Measurements from ENCODE around the gene CNIH3.
"Not testable (repeated sequence)": the region's sequence is repeated elsewhere in the genome, so short reads cannot be mapped to it uniquely, and the experiment has no call there.

The CNIH3 gene

GRCh38 chr1:224615861-224616755 is at the start of gene CNIH3:
Gene CNIH3 (plus strand): TSS chr1:224616317. CDS start chr1:224617175, 858 bp downstream.
- no peak for TF ChIP-seq CTCF (IDR thresholded peaks at IDR 0.05; ENCODE audit: insufficient read depth, low read depth, low read length, missing control alignments)
- H3K4me3 ChIP-seq (ENCODE audit: low read length) = peak within 1 kb of the TSS; percentile 7
- DNase-seq (ENCODE audit: low read depth) = peak; percentile 53

- DNase-seq (ENCODE audit: low read depth); H3K4me3 ChIP-seq (ENCODE audit: low read length): not testable (repeated sequence)
Observed at GRCh38 chr1:224566492-224566891, 49.6 kb upstream of the CNIH3 start.

GRCh38 chr1:224569276-224569675 is 46.8 kb upstream of the CNIH3 start:
- no peak overlapping the region for H3K4me3 ChIP-seq (ENCODE audit: low read length)
- no peak for TF ChIP-seq CTCF (IDR thresholded peaks at IDR 0.05; ENCODE audit: insufficient read depth, low read depth, low read length, missing control alignments)
- no peak for DNase-seq (ENCODE audit: low read depth)

GRCh38 chr1:224571975-224572374 is 44.1 kb upstream of the CNIH3 start:
- H3K4me3 ChIP-seq (ENCODE audit: low read length) = not testable (repeated sequence)
- DNase-seq (ENCODE audit: low read depth) = peak; percentile 25

GRCh38 chr1:224579526-224579925 is 36.6 kb upstream of the CNIH3 start:
- no peak overlapping the region for H3K4me3 ChIP-seq (ENCODE audit: low read length)
- TF ChIP-seq CTCF (IDR thresholded peaks at IDR 0.05; ENCODE audit: insufficient read depth, low read depth, low read length, missing control alignments) = no peak
- DNase-seq (ENCODE audit: low read depth) = no peak

GRCh38 chr1:224580006-224580405 is 36.1 kb upstream of the CNIH3 start:
- no peak for DNase-seq (ENCODE audit: low read depth)
- no peak overlapping the region for H3K4me3 ChIP-seq (ENCODE audit: low read length)
- no peak for TF ChIP-seq CTCF (IDR thresholded peaks at IDR 0.05; ENCODE audit: insufficient read depth, low read depth, low read length, missing control alignments)

GRCh38 chr1:224582041-224582440 is 34.1 kb upstream of the CNIH3 start:
- no peak for DNase-seq (ENCODE audit: low read depth)
- TF ChIP-seq CTCF (IDR thresholded peaks at IDR 0.05; ENCODE audit: insufficient read depth, low read depth, low read length, missing control alignments) = no peak
- no peak overlapping the region for H3K4me3 ChIP-seq (ENCODE audit: low read length)

- no peak for TF ChIP-seq CTCF (IDR thresholded peaks at IDR 0.05; ENCODE audit: insufficient read depth, low read depth, low read length, missing control alignments)
- H3K4me3 ChIP-seq (ENCODE audit: low read length) = no peak overlapping the region
- no peak for DNase-seq (ENCODE audit: low read depth)
Observed at GRCh38 chr1:224583774-224584173, 32.3 kb upstream of the CNIH3 start.

All from epithelial cell of esophagus (primary cell).